HepG2 (cell line): ENCODE results near the gene WDR20. TPM values are rescaled to one million over a fixed set of nuclear protein-coding genes. Genes with fewer than 3 reads are reported as not detected.

Experiments
- FOXA1 ChIP-seq, 2 experiments: fragments of 450-650 bp in 1 of 2; sonication (generic) in 1 of 2; formaldehyde crosslinking in 1 of 2; IDR thresholded peaks; 2 replicates each; pipeline versions ENCODE4 v1.4.0 to v1.6.1; 2016 to 2020; ENCODE audit warnings: missing genetic modification reagents in 1 of 2
- GATAD1 ChIP-seq: IDR thresholded peaks from 2 replicates; pipeline ENCODE4 v1.6.1; 2016; ENCODE audit warnings: missing genetic modification reagents, missing compliant biosample characterization
- HMGXB4 ChIP-seq, 2 experiments: sonication (generic) in 1 of 2; formaldehyde crosslinking in 1 of 2; IDR thresholded peaks; 2 replicates each; pipeline versions ENCODE4 v1.4.0 to v1.6.1; 2018 to 2020; ENCODE audit warnings: missing genetic modification reagents in 2 of 2, borderline replicate concordance in 1 of 2, low read depth in 1 of 2, mild to moderate bottlenecking in 1 of 2, missing biosample characterization in 1 of 2
- MED8 ChIP-seq: sonication (generic); formaldehyde crosslinking; IDR thresholded peaks from 2 replicates; pipeline ENCODE4 v1.8.1; 2023; ENCODE audit warnings: mild to moderate bottlenecking, missing genetic modification reagents; ENCODE audit not compliant: insufficient replicate concordance
- MNT ChIP-seq: fragments of 450-650 bp; IDR thresholded peaks from 2 replicates; pipeline ENCODE4 v1.6.1; 2016
- NFIB ChIP-seq: sonication (generic); formaldehyde crosslinking; IDR thresholded peaks from 2 replicates; pipeline ENCODE4 v1.9.0; 2021; ENCODE audit warnings: missing genetic modification reagents, mild to moderate bottlenecking, borderline replicate concordance
- SMAD9 ChIP-seq: sonication (generic); formaldehyde crosslinking; IDR thresholded peaks from 2 replicates; pipeline ENCODE4 v1.5.1; 2020; ENCODE audit warnings: mild to moderate bottlenecking, missing genetic modification reagents
- SRF ChIP-seq: IDR thresholded peaks from 2 replicates; pipeline ENCODE4 v1.6.1; 2011; ENCODE audit warnings: mild to moderate bottlenecking, low read depth, low read length, moderate library complexity
- ZNF124 ChIP-seq: sonication (generic); formaldehyde crosslinking; IDR thresholded peaks from 2 replicates; pipeline ENCODE4 v1.4.0; 2020; ENCODE audit warnings: missing genetic modification reagents
- ZNF446 ChIP-seq: sonication (generic); formaldehyde crosslinking; IDR thresholded peaks from 2 replicates; pipeline ENCODE4 v1.5.0; 2020; ENCODE audit warnings: mild to moderate bottlenecking, missing genetic modification reagents
- ZNF460 ChIP-seq: sonication (generic); formaldehyde crosslinking; IDR thresholded peaks from 2 replicates; pipeline ENCODE4 v1.5.1; 2020; ENCODE audit warnings: missing genetic modification reagents, mild to moderate bottlenecking, borderline replicate concordance
- ZNF496 ChIP-seq: sonication (generic); formaldehyde crosslinking; IDR thresholded peaks from 2 replicates; pipeline ENCODE4 v1.8.1; 2023; ENCODE audit warnings: mild to moderate bottlenecking, moderate library complexity, missing genetic modification reagents; ENCODE audit not compliant: insufficient replicate concordance
- ZSCAN12 ChIP-seq: sonication (generic); formaldehyde crosslinking; IDR thresholded peaks from 2 replicates; pipeline ENCODE4 v1.9.0; 2021; ENCODE audit warnings: mild to moderate bottlenecking, missing genetic modification reagents
- polyA plus RNA-seq, 8 experiments: library from polyadenylated mRNA; depleted of rRNA in 3 of 8; stranded (reverse) in 7 of 8; unstranded in 1 of 8; fragments of >200 nt; fragmentation: Illumina TruSeq in 4 of 8; extraction: Trizol in 4 of 8; gene quantifications; 2 replicates each; pipeline versions ENCODE4 v1.2.1 to v1.2.3, GENCODE V29; 2011 to 2016; ENCODE audit warnings: low read depth in 4 of 8, missing spikeins in 1 of 8, mixed read lengths in 1 of 8; ENCODE audit not compliant: insufficient read depth in 1 of 8
- total RNA-seq, 5 experiments: library from RNA; depleted of rRNA; stranded (reverse); fragments of >200 nt; fragmentation: Illumina TruSeq; extraction: Trizol; gene quantifications; 2 replicates each; pipeline ENCODE4 v1.2.3, GENCODE V29; 2016; ENCODE audit warnings: low read depth in 1 of 5
- TF ChIP-seq, protein P1 (sequence below): sonication (generic); formaldehyde crosslinking; IDR thresholded peaks from one replicate; pipeline ENCODE4 v1.5.1; 2020; ENCODE audit warnings: mild to moderate bottlenecking, missing genetic modification reagents; ENCODE audit errors: not compliant biosample characterization
- TF ChIP-seq, protein P2 (sequence below): sonication (generic); formaldehyde crosslinking; IDR thresholded peaks from 2 replicates; pipeline ENCODE4 v1.5.0; 2020; ENCODE audit warnings: missing genetic modification reagents

The WDR20 gene
- total and polyA plus RNA-seq, 2 of the 13 experiments (the other 11 are each of a cell fraction or from before 2014, with no cell fraction given): 10.4 to 23.2 TPM

DNA sequence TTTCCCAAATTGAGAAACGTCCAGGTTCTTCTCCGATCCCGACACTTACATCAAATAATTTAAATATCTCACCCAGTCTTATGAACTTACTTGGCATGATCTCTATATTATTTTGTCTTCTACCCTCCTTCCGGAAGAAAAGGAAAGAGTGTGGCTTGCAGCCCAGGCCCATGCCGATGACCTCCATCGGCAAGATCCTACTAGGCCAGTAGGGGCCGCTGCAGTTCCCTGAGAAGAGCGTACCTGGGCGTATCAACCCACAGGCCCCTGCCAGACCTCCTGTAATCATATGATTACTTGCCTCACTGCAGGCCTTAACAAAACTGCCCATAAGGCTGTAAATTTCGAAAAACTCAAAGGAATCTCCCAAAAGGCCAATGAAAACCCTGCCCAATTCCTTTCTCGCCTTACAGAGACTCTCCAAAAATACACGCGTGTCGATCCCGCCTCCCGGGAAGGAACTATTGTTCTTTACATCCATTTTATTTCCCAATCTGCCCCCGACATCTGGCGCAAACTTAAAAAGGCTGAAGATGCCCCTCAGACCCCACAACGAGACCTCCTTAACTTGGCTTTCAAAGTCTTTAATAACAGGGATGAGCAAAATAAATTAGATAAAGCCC is 95.7 kb downstream of the WDR20 start (continued):
- TF ChIP-seq ZNF460 (CRISPR knock-in tag): no peak
- no peak for TF ChIP-seq ZNF496 (CRISPR knock-in tag)
- no peak for TF ChIP-seq MNT
- TF ChIP-seq ZNF446: no peak
- TF ChIP-seq, protein P1, sequence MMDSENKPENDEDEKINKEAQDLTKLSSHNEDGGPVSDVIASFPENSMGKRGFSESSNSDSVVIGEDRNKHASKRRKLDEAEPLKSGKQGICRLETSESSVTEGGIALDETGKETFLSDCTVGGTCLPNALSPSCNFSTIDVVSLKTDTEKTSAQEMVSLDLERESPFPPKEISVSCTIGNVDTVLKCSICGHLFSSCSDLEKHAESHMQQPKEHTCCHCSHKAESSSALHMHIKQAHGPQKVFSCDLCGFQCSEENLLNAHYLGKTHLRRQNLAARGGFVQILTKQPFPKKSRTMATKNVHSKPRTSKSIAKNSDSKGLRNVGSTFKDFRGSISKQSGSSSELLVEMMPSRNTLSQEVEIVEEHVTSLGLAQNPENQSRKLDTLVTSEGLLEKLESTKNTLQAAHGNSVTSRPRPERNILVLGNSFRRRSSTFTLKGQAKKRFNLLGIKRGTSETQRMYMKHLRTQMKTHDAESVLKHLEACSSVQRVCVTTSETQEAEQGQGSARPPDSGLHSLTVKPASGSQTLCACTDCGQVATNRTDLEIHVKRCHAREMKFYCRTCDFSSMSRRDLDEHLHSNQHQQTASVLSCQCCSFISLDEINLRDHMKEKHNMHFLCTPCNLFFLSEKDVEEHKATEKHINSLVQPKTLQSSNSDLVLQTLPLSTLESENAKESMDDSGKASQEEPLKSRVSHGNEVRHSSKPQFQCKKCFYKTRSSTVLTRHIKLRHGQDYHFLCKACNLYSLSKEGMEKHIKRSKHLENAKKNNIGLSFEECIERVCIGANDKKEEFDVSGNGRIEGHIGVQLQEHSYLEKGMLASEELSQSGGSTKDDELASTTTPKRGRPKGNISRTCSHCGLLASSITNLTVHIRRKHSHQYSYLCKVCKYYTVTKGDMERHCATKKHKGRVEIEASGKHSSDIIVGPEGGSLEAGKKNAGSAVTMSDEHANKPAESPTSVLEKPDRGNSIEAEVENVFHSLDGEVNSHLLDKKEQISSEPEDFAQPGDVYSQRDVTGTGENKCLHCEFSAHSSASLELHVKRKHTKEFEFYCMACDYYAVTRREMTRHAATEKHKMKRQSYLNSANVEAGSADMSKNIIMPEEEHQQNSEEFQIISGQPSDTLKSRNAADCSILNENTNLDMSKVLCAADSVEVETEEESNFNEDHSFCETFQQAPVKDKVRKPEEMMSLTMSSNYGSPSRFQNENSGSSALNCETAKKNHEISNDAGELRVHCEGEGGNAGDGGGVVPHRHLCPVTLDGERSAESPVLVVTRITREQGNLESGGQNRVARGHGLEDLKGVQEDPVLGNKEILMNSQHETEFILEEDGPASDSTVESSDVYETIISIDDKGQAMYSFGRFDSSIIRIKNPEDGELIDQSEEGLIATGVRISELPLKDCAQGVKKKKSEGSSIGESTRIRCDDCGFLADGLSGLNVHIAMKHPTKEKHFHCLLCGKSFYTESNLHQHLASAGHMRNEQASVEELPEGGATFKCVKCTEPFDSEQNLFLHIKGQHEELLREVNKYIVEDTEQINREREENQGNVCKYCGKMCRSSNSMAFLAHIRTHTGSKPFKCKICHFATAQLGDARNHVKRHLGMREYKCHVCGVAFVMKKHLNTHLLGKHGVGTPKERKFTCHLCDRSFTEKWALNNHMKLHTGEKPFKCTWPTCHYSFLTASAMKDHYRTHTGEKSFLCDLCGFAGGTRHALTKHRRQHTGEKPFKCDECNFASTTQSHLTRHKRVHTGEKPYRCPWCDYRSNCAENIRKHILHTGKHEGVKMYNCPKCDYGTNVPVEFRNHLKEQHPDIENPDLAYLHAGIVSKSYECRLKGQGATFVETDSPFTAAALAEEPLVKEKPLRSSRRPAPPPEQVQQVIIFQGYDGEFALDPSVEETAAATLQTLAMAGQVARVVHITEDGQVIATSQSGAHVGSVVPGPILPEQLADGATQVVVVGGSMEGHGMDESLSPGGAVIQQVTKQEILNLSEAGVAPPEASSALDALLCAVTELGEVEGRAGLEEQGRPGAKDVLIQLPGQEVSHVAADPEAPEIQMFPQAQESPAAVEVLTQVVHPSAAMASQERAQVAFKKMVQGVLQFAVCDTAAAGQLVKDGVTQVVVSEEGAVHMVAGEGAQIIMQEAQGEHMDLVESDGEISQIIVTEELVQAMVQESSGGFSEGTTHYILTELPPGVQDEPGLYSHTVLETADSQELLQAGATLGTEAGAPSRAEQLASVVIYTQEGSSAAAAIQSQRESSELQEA (CRISPR knock-in tag): no peak
- TF ChIP-seq, protein P2, sequence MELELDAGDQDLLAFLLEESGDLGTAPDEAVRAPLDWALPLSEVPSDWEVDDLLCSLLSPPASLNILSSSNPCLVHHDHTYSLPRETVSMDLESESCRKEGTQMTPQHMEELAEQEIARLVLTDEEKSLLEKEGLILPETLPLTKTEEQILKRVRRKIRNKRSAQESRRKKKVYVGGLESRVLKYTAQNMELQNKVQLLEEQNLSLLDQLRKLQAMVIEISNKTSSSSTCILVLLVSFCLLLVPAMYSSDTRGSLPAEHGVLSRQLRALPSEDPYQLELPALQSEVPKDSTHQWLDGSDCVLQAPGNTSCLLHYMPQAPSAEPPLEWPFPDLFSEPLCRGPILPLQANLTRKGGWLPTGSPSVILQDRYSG (CRISPR knock-in tag): no peak
- TF ChIP-seq SRF: no peak
- TF ChIP-seq SMAD9 (CRISPR knock-in tag): no peak
- 0 out of 2 replicates have a peak, but pooled peaks have one; percentile 21 for TF ChIP-seq GATAD1
- no peak for TF ChIP-seq NFIB (CRISPR knock-in tag)
- TF ChIP-seq FOXA1 (IDR thresholded peaks at IDR 0.05): no peak
- no peak for TF ChIP-seq FOXA1 (CRISPR knock-in tag; IDR thresholded peaks at IDR 0.05)
- no peak for TF ChIP-seq ZSCAN12
- peak; percentile 65 to 79; a peak in 3 of 4 replicates for TF ChIP-seq HMGXB4 (CRISPR knock-in tag; IDR thresholded peaks at IDR 0.05; ENCODE audit: borderline replicate concordance in 1 of 2, low read depth in 1 of 2)
- no peak for TF ChIP-seq MED8
- no peak for TF ChIP-seq ZNF124 (CRISPR knock-in tag)
